ENCODE data around the gene CBFB.

Gene CBFB

GRCh38 chr16:67100569-67101310 lies 71.8 kb downstream of the CBFB start:
- ChIA-PET POLR2A (no interaction called here), CTCF (interaction anchor here (0.7 to 13.4 kb wide), 39 partner anchors 8 to 206 kb away, joined by 3 to 206 read pairs (median 4); partner anchors contain the start of genes B3GNT9, CES3 and CES4A)
- H3K27ac ChIP-seq (ENCODE audit: insufficient read depth in 1 of 2, low read depth in 1 of 2, low read length in 2 of 2, poor library complexity in 1 of 2, severe bottlenecking in 2 of 2) = no peak overlapping the region
- H3K9me3 ChIP-seq (ENCODE audit: control extremely low read depth in 1 of 5, control insufficient read depth in 4 of 5, insufficient read depth in 2 of 5, low read depth in 1 of 5, low read length in 4 of 5) = no peaks in the 10 kb centered on the region
- peaks cover 3 to 21% (median 9%) of the 10 kb centered on the region in 4 experiments for H3K36me3 ChIP-seq (ENCODE audit: control insufficient read depth in 4 of 4, insufficient read depth in 4 of 4, low read length in 3 of 4)
- no peaks in the 10 kb centered on the region for H3K27me3 ChIP-seq (replicated peaks in 2 of 5; ENCODE audit: control insufficient read depth in 4 of 5, insufficient read depth in 5 of 5, low read length in 4 of 5)
- no peak overlapping the region for H3K4me3 ChIP-seq (ENCODE audit: control insufficient read depth in 1 of 7, extremely low read depth in 1 of 7, insufficient read depth in 4 of 7, low read depth in 2 of 7, low read length in 6 of 7)
- peaks cover 0 to 7% (median 3%) of the 10 kb centered on the region in 4 experiments for H3K4me1 ChIP-seq (ENCODE audit: control extremely low read depth in 1 of 4, control insufficient read depth in 4 of 4, insufficient read depth in 4 of 4, low read length in 3 of 4)
- WGBS (ENCODE audit: insufficient coverage) = 100% methylated on average over 1 of the region's 1 CpG
- peak; percentile 56 to 77 (median 74) for DNase-seq

- H3K4me1 ChIP-seq (ENCODE audit: control extremely low read depth in 1 of 4, control insufficient read depth in 4 of 4, insufficient read depth in 4 of 4, low read length in 3 of 4) = peaks cover 0 to 7% (median 3%) of the 10 kb centered on the region in 4 experiments
- no peak overlapping the region for H3K4me3 ChIP-seq (ENCODE audit: control insufficient read depth in 1 of 7, extremely low read depth in 1 of 7, insufficient read depth in 4 of 7, low read depth in 2 of 7, low read length in 6 of 7)
- no peaks in the 10 kb centered on the region for H3K9me3 ChIP-seq (ENCODE audit: control extremely low read depth in 1 of 5, control insufficient read depth in 4 of 5, insufficient read depth in 2 of 5, low read depth in 1 of 5, low read length in 4 of 5)
- WGBS (ENCODE audit: insufficient coverage) = 100% methylated on average over 1 of the region's 4 CpGs
- peaks cover 3 to 21% (median 9%) of the 10 kb centered on the region in 4 experiments for H3K36me3 ChIP-seq (ENCODE audit: control insufficient read depth in 4 of 4, insufficient read depth in 4 of 4, low read length in 3 of 4)
- ChIA-PET CTCF (interaction anchor here (0.6 to 13.4 kb wide), 36 partner anchors 9 to 206 kb away, joined by 3 to 206 read pairs (median 4); partner anchors contain the start of genes B3GNT9, FBXL8 and TRADD), POLR2A (no interaction called here)
- H3K27ac ChIP-seq (ENCODE audit: insufficient read depth in 1 of 2, low read depth in 1 of 2, low read length in 2 of 2, poor library complexity in 1 of 2, severe bottlenecking in 2 of 2) = no peak overlapping the region
- no peaks in the 10 kb centered on the region for H3K27me3 ChIP-seq (replicated peaks in 2 of 5; ENCODE audit: control insufficient read depth in 4 of 5, insufficient read depth in 5 of 5, low read length in 4 of 5)
- no peak for DNase-seq
Measured at GRCh38 chr16:67101311-67102082, 72.5 kb downstream of the CBFB start.

GRCh38 chr16:67104061-67104460 lies 75.1 kb downstream of the CBFB start:
- ChIA-PET CTCF (interaction anchor here (0.6 to 13.4 kb wide), 17 partner anchors 10 to 183 kb away, joined by 3 to 206 read pairs (median 6); no protein-coding TSS in a partner anchor), POLR2A (no interaction called here)
- Histone ChIP-seq H3K27me3 (replicated peaks in 2 of 5; ENCODE audit: control insufficient read depth in 4 of 5, insufficient read depth in 5 of 5, low read length in 4 of 5) (no peaks in the 10 kb centered on the region), H3K27ac (ENCODE audit: insufficient read depth in 1 of 2, low read depth in 1 of 2, low read length in 2 of 2, poor library complexity in 1 of 2, severe bottlenecking in 2 of 2) (no peak overlapping the region), H3K9me3 (ENCODE audit: control extremely low read depth in 1 of 5, control insufficient read depth in 4 of 5, insufficient read depth in 2 of 5, low read depth in 1 of 5, low read length in 4 of 5) (no peaks in the 10 kb centered on the region), H3K4me1 (ENCODE audit: control extremely low read depth in 1 of 4, control insufficient read depth in 4 of 4, insufficient read depth in 4 of 4, low read length in 3 of 4) (peaks cover 2 to 8% (median 5%) of the 10 kb centered on the region in 4 experiments), H3K4me3 (ENCODE audit: control insufficient read depth in 1 of 7, extremely low read depth in 1 of 7, insufficient read depth in 4 of 7, low read depth in 2 of 7, low read length in 6 of 7) (no peak overlapping the region), H3K36me3 (ENCODE audit: control insufficient read depth in 4 of 4, insufficient read depth in 4 of 4, low read length in 3 of 4) (peaks cover 1 to 14% (median 5%) of the 10 kb centered on the region in 4 experiments)
- DNase-seq = peak; percentile 14 to 48 (median 45)
- 58% methylated on average over 4 of the region's 4 CpGs for WGBS (ENCODE audit: insufficient coverage)

- ChIA-PET CTCF (interaction anchor here (0.7 to 13.4 kb wide), 8 partner anchors 35 to 127 kb away, joined by 3 to 206 read pairs (median 7); partner anchors contain the start of gene B3GNT9), POLR2A (no interaction called here)
- no peak overlapping the region for H3K4me3 ChIP-seq (ENCODE audit: control insufficient read depth in 1 of 7, extremely low read depth in 1 of 7, insufficient read depth in 4 of 7, low read depth in 2 of 7, low read length in 6 of 7)
- peaks cover 2 to 14% (median 11%) of the 10 kb centered on the region in 4 experiments for H3K4me1 ChIP-seq (ENCODE audit: control extremely low read depth in 1 of 4, control insufficient read depth in 4 of 4, insufficient read depth in 4 of 4, low read length in 3 of 4)
- no peaks in the 10 kb centered on the region for H3K9me3 ChIP-seq (ENCODE audit: control extremely low read depth in 1 of 5, control insufficient read depth in 4 of 5, insufficient read depth in 2 of 5, low read depth in 1 of 5, low read length in 4 of 5)
- WGBS (ENCODE audit: insufficient coverage) = 90% methylated on average over 3 of the region's 6 CpGs
- no peak for DNase-seq
- peaks cover 0 to 8% (median 1%) of the 10 kb centered on the region in 4 experiments for H3K36me3 ChIP-seq (ENCODE audit: control insufficient read depth in 4 of 4, insufficient read depth in 4 of 4, low read length in 3 of 4)
- H3K27me3 ChIP-seq (replicated peaks in 2 of 5; ENCODE audit: control insufficient read depth in 4 of 5, insufficient read depth in 5 of 5, low read length in 4 of 5) = no peaks in the 10 kb centered on the region
- no peak overlapping the region for H3K27ac ChIP-seq (ENCODE audit: insufficient read depth in 1 of 2, low read depth in 1 of 2, low read length in 2 of 2, poor library complexity in 1 of 2, severe bottlenecking in 2 of 2)
Measured at GRCh38 chr16:67104845-67105244, 75.9 kb downstream of the CBFB start.

GRCh38 chr16:67105246-67105645 lies 76.3 kb downstream of the CBFB start:
- Histone ChIP-seq H3K4me1 (ENCODE audit: control extremely low read depth in 1 of 4, control insufficient read depth in 4 of 4, insufficient read depth in 4 of 4, low read length in 3 of 4) (peaks cover 2 to 15% (median 12%) of the 10 kb centered on the region in 4 experiments), H3K9me3 (ENCODE audit: control extremely low read depth in 1 of 5, control insufficient read depth in 4 of 5, insufficient read depth in 2 of 5, low read depth in 1 of 5, low read length in 4 of 5) (no peaks in the 10 kb centered on the region), H3K4me3 (ENCODE audit: control insufficient read depth in 1 of 7, extremely low read depth in 1 of 7, insufficient read depth in 4 of 7, low read depth in 2 of 7, low read length in 6 of 7) (no peak overlapping the region), H3K27me3 (replicated peaks in 2 of 5; ENCODE audit: control insufficient read depth in 4 of 5, insufficient read depth in 5 of 5, low read length in 4 of 5) (no peaks in the 10 kb centered on the region), H3K27ac (ENCODE audit: insufficient read depth in 1 of 2, low read depth in 1 of 2, low read length in 2 of 2, poor library complexity in 1 of 2, severe bottlenecking in 2 of 2) (no peak overlapping the region), H3K36me3 (ENCODE audit: control insufficient read depth in 4 of 4, insufficient read depth in 4 of 4, low read length in 3 of 4) (peaks cover 0 to 8% (median 1%) of the 10 kb centered on the region in 4 experiments)
- DNase-seq = no peak
- ChIA-PET CTCF (interaction anchor here (1.2 to 13.4 kb wide), 9 partner anchors 46 to 129 kb away, joined by 3 to 206 read pairs (median 5); partner anchors contain the start of gene B3GNT9), POLR2A (no interaction called here)
- WGBS (ENCODE audit: insufficient coverage) = 73% methylated on average over 1 of the region's 2 CpGs

- Histone ChIP-seq H3K4me3 (ENCODE audit: control insufficient read depth in 1 of 7, extremely low read depth in 1 of 7, insufficient read depth in 4 of 7, low read depth in 2 of 7, low read length in 6 of 7) (no peak overlapping the region), H3K4me1 (ENCODE audit: control extremely low read depth in 1 of 4, control insufficient read depth in 4 of 4, insufficient read depth in 4 of 4, low read length in 3 of 4) (peaks cover 2 to 21% (median 17%) of the 10 kb centered on the region in 4 experiments), H3K36me3 (ENCODE audit: control insufficient read depth in 4 of 4, insufficient read depth in 4 of 4, low read length in 3 of 4) (peaks cover 0 to 8% (median 1%) of the 10 kb centered on the region in 4 experiments), H3K27me3 (replicated peaks in 2 of 5; ENCODE audit: control insufficient read depth in 4 of 5, insufficient read depth in 5 of 5, low read length in 4 of 5) (no peaks in the 10 kb centered on the region), H3K27ac (ENCODE audit: insufficient read depth in 1 of 2, low read depth in 1 of 2, low read length in 2 of 2, poor library complexity in 1 of 2, severe bottlenecking in 2 of 2) (no peak overlapping the region), H3K9me3 (ENCODE audit: control extremely low read depth in 1 of 5, control insufficient read depth in 4 of 5, insufficient read depth in 2 of 5, low read depth in 1 of 5, low read length in 4 of 5) (no peaks in the 10 kb centered on the region)
- DNase-seq = no peak
- ChIA-PET CTCF (interaction anchor here (1.2 to 13.4 kb wide), 8 partner anchors 45 to 130 kb away, joined by 3 to 206 read pairs (median 4); partner anchors contain the start of gene B3GNT9), POLR2A (no interaction called here)
- 83% methylated on average over 4 of the region's 5 CpGs for WGBS (ENCODE audit: insufficient coverage)
Measured at GRCh38 chr16:67105881-67106280, 76.9 kb downstream of the CBFB start.

All from common myeloid progenitor, CD34-positive (primary cell).